NT2/D1 (cell line): ENCODE data around the gene PHF21B.

Source experiments
- SUZ12 ChIP-seq: IDR thresholded peaks from 2 replicates; pipeline ENCODE4 v1.6.1; 2011; ENCODE audit not compliant: insufficient read length, insufficient read depth; ENCODE audit errors: extremely low read depth
- YY1 ChIP-seq: IDR thresholded peaks from 2 replicates; pipeline ENCODE4 v1.6.1; 2011; ENCODE audit not compliant: insufficient read length, insufficient read depth
- ZNF274 ChIP-seq: IDR thresholded peaks from 2 replicates; pipeline ENCODE4 v1.6.1; 2011; ENCODE audit warnings: mild to moderate bottlenecking, low read depth, low read length

- no peak for TF ChIP-seq ZNF274
- TF ChIP-seq YY1, result no peak
- no peak for TF ChIP-seq SUZ12
Observed at GRCh38 chr22:44837481-44837880, 172.3 kb downstream of the PHF21B start.
